HPDE6-E6E7 (cell line): ENCODE results near the gene CDHR2.
"Not testable (repeated sequence)": the region's sequence is repeated elsewhere in the genome, so short reads cannot be mapped to it uniquely, and the experiment has no call there.

Experiments used
- DNase-seq: peaks from one replicate; pipeline ENCODE4 v3.0.0; 2011; ENCODE audit warnings: missing footprints; ENCODE audit errors: extremely low spot score

Gene CDHR2

DNA sequence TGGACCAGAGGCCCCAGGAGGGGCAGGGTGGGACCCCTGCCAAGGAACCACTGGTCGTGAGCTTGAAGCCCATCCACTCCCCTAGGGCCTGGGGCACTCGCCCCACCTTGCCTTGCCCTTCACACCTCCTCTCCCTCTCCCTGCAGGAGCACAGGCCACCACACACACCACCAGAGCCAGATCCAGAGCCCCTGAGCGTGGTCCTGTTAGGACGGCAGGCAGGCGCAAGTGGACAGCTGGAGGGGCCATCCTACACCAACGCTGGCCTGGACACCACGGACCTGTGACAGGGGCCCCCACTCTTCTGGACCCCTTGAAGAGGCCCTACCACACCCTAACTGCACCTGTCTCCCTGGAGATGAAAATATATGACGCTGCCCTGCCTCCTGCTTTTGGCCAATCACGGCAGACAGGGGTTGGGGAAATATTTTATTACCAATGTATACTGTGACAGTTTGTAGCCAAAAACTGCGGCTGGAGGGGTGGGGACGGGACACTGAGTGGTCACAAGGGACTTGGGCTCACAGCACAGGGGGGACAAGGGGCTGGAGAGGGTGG is 46.3 kb downstream of the CDHR2 start:
- DNase-seq = no peak

DNA sequence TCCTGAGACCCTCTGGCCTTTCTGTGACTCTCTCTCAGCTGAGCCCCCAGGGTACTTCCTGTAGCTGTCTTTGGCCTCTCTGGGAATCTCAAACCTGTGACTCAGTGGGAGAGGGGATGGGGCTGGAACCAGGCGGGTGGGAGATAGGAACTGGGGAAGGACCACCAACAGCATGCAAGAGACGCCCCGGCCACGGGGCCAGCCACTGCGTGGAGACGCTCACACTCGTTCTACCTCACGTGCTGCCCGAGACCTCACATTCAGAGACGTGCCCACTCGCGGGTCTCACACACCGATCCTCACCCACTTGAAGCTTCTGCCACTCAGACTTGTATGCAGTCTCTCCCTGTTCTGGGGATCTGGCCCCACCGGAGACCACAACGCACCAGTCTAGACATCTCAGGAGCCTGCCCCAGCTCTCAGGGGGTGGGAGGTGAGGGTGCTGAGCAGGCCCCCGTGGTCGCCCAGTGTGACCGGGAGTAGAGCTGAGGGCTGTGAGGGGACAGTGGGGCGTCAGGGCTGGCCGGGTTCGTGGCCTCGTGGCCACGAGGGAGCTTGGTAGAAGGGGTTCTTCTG is 47.0 kb downstream of the CDHR2 start:
- no peak for DNase-seq

DNA sequence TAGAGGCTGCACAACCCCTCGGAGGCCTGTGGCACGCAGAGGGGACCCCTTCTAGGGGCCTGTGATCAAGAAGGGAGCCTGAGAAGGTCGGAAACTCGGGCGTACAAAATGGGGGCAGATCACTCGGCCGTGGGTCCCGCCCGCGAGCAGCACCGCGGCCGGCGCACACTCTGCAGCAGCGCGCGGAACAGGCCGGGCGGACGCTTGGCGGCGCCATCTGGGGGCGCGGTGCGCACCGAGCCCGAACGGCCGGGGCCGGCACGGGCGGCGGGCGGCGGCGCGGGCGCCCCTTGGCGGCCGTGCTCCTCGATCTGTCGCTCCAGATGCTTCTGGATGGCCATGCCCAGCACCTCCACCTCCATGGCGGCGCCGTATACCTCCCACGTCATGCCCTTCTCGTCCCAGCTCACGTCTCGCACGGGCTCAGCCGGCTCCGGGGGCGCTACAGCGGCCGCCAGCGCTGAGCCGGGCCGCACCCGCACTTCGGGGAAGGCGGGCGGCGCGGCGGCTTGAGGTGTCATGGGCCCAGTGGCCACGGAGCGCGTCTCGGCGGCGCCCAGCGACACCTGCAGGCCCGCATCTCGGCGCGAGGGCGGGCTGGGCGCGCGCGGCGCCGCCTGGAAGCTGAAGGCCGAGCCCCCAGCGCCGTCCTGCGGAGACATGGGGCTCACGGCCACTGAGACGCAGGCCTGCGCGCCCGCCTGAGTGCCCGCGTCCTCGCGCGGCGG is 47.7 kb downstream of the CDHR2 start:
- no peak for DNase-seq

DNA sequence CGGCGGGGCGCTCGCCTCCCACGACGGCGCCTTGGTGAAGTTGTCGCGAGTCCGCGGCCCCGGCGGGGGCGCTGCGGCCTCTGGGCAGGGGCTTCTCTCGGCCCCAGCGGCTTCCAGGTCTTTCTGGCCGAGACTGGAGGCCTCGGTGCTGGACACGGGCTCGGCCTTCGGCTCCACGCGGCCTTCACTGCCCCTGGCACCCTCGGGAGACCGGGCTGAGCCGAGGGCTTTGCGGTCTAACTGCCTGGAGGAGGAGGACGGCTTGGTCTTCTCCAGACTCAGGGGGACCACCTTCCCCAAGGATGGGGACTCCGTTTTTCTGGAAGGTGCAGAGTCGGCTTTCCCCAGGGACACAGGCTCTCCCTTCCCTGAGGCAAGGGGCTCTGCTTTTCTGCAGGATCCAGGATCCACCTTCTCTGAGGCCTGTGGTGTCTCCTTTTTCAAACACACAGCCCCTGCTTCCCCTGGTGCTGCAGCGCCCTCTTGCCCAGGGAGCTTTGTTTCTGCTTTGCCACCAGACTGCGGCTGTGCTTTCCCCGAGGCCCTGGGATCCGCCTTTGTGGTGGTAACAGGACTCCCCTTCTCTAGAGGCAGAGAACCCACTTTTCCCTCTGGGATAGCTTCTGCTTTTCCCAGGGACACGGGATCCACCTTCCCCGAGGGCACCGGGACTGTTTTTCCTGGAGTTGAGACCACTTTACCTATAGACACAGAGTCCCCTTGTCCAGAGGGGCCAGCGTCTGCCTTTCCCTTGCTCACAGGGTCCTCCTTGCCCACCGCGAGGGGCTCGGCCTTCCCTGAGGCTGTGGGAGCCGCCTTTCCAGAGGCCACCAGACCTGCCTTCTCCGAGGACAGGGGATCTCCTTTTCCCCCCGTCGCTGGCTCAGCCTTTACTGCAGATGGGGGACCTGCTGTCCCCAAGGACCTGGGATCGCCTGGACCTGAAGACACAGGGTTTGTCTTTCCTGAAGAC is 48.6 kb downstream of the CDHR2 start:
- no peak for DNase-seq

DNA sequence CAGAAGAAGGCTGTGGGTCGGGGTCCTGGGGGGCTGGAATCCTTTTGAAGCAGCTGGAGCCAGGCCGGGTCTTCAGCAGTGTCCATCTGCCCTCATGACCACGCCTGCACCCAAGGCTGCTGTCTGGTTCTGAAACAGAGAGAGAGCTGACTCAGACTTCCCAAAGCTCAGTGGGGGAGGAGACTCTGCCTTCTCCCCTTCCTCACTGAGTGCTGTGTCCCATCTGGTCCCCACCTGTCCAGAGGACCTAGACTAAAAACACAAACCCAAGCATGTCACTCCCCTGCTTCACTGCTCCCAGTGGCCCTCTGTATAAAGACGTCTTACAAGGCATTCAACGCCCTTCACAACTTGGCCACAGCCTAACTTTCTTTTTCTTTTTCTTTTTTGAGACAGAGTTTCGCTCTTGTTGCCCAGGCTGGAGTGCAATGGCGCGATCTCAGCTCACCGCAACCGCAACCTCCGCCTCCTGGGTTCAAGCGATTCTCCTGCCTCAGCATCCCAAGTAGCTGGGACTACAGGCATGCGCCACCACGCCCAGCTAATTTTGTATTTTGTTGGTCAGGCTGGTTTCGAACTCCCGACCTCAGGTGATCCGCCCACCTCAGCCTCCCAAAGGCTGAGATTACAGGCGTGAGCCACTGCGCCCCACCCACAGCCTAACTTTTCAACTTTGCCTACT is 50.7 kb downstream of the CDHR2 start:
- DNase-seq = not testable (repeated sequence)

DNA sequence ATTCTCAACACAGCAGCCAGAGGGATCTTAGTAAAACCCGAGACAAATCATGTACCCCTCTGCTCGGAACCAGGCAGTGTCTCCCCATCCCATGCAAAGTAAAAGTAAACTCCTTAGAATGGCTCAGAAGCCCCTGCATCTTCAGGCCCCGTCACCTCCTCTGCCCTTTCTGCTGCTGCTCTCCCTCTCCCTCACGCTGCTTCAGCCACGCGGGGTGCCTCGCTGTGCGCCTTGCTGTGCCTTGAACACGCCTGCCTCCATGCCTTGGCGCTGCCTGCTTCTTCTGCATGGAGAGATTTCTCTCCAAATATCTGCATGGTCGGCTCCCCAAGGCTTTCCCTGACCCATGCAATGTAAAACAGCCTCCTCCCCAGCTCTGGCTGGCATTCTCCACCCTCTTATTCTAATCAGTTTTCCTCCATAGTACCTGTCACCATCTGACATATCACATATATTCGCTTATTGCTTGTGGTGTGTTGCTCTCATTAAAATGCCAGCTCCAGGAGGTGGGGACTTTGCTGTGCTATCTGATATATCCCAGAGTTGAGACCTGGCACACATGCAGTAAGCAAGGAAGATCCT is 52.9 kb downstream of the CDHR2 start:
- no peak for DNase-seq

DNA sequence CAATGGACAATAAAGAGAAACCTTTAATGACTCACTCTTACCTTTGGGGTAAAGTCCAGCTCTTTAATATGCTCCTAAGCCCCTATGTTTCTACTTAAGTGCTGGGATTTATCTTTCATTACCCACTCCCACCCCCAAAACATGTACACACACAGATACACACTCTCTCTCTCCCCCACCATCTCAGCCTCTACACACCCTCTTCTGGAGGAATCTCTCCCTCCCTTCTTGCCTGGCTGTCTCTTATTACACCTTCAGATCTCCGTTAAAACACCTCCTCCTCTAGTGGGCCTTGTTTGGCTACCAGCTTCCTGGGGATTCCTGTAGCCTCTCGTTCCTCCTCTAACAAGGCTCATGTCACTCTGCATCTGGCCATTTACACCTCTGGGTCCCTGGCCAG is 53.9 kb downstream of the CDHR2 start:
- no peak for DNase-seq

DNA sequence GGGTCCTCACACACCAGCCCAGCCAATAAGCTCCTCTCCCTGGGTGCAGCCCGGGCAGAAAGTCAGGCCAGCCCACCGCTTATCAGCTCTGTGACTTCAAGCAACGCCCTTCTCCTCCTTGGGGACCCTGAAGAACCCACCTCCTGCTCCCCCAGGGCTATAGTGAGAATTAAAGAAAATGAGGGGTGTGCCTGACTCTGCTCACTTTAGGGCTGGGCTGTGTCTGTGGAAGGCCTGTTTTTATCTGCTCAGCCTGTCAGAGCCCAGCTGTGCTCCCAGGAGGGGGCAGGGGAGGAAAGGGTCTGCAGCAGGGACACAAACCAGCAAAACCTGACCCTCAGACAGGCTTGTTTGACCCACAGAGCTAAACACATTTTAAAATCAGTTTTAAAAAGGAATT is 56.9 kb downstream of the CDHR2 start:
- DNase-seq = no peak

DNA sequence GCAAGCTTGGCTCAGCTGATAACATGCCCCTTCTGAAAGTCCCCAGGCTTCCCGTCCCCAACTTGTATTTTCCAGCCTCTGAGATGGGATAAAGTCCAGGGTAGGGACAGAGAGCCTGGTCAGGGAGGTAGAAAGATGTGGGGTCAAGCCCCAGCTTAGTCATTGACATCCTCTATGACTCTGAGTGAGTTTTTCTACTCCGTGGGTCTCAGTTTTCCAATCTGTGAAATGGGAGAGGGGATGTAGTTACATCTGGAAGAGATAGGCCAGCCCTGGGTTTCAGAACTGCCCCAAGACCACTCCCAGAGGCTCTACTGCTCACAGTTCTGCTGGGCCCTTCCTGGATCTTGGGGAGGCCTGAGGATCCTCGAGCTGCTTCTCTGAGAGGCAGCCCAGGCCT is 57.7 kb downstream of the CDHR2 start:
- DNase-seq = no peak

DNA sequence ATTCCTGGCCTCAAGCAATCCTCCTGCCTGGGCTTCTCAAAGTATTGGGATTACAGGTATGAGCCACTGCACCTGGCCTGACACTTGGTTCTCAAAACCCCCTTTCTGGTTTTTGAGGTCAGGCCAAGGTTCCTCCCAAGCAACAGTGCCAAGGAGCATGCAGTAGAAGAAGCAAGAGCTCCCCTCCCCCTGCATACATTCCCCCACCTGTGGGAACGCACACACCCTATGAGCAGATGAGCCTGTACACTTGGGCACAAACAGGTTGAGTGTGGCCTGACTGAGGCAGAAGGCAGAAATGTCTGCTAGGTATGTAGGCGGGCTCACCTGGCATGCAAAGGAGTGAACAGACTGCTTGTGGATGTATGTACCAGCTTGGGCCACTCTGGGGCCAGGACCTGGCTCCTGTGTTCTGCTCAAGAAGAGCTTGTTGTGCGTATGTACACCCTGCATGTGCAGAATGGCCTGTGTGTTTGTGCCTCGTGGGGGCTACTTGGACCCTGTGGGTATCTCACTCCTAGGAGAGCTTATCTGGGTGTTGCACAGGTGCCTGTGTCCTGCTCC is 59.1 kb downstream of the CDHR2 start:
- DNase-seq = no peak

DNA sequence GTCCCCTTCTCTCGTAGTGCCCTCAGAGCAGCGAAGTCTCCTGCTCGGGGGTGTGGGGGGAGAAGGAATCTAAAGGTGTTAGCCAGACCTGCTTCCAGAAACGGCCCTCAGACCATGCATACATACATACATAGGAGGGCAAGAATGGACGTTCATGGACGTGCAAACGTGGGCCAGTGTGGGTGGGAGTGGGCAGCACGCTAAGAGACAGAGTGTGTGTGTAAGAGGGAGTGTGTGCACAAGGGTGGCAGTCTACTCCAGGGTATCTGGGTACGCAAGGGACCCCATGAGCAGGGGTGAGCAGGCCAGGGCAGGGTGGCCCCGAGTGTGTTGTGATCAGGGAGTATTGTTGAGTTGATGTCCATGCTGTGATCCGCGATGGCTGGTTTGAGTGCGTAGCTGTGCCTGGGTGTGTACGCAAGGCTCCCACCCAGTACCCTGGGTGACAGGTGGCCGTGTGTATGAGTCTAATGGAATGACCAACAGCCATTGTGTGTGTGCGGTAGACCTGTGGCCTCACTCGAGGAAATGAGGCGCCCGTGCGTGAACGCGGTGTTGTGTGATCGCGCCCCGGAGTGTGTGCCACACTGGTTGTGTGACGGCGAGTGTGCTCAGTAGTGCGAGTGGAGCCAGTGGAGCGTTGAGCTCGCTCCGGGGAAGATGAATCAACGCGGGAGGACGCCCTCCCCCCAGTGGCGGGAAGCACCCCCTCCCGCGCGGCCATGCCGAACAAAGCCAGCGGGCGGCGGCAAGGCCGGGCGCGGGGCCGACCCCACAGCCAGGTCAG is 60.0 kb downstream of the CDHR2 start:
- DNase-seq = no peak

DNA sequence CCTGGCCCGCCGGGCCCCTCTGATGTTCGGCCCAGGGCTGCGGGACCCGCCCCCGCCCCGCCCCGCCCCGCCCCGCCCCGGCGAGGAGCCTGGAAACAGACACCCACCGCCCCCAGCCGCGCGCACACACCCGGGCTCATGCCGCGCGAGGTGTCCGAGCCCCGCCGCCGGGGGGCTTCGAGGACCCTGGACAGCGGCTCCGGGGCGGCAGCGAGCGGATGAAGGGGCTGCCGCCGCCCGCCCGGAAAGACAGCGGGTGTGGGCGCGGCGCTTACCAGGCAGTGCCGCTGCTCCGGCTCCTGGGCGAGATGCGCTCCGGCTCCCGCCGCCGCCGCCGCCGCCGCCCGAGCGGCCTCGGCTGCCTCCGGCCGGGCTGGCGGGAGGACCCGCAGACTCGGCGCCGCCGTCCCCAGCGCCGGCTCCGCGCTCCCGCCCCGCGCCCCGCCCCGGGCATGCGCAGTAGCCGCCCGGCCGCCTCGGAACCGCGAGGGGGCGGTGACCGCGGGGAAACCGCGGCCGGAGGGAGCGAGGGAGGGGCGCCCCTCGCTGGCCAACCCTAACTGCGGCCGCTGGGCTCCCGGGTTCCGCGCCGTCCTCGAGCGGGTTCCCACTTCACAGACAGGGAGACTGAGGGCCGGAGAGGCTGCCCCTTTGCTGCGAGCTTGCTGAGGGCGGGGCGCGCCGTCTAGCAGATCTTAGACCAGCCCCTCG is 60.7 kb downstream of the CDHR2 start, which contains the start of gene GPRIN1:
Gene GPRIN1 (minus strand): TSS at position 433 of the 711 bp plus-strand sequence. CDS start 10,322 bp downstream, outside the sequence.
- peak; percentile 77 for DNase-seq

DNA sequence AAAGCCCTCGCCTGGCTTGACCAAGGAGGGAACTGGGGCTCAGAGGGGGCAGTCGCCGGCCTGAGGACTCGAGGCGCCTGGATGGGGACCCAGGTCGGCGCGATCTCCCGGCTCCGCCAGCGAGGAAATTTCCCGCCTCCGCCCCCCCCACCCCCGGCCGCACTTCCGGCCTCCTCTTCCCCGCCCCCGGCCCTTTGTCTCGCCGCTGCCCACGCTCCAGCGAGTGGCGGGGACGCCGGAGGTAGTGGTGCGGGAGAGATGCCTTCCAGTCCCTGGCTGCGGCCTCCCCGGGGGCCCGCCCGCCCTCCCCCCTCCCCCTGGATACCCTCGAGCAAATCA is 61.3 kb downstream of the CDHR2 start:
- DNase-seq = no peak

DNA sequence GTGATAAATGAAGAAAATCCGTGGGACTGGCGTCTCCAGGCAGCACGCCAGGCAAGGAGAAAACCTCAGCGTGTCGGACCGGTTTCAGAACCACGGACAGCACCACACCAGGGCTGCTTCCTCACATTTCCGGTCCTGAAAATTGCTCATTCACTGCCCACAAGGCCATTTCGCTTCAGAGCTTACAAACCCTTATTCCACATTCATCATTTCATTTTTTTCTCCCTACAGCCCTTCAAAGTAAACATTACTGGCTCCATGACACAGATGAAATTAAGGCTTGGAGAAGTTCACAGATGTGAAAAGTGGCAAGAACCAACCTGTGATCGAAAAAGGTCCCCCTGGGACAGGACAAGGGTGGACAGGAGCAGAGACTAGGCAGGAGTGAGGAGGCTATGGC is 62.3 kb downstream of the CDHR2 start:
- DNase-seq = peak; percentile 59

DNA sequence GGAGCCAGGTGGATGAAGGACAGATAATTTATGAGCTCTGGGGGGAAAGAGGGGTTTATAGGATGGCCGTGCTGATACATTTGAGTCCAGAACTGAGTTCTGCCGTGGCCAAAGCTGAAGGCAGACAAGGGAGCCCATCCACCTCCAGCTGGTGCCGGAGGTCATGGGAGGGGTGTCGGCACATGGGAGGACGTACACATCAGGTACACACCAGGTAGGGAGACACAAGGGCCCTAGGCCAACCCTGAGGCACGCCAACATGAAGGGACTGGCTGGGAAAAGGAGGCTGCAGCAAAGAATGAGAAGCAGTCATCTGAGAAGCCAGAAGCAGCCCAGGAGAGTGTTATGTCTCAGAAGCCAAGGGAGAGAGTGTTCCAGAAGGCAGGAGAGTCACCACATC is 62.9 kb downstream of the CDHR2 start:
- DNase-seq = no peak

DNA sequence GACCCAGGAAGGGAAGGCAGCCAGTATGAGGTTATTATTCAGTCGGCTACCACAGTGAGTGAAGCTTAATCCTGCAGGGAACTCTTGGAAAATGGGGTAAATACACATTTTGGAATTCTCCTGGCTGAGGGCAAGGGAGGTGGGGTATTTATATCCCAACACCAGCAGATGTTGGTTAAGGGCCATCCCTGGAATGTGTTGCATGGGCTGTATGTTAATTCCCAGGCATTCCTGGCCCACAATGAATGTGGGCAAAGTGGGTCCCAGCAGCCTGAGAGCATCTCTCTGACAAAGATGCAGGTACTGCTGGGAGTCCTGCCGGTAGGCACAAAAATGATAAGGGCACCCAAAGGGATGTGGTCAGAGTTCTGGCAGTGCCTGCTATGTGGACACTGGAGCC is 63.7 kb downstream of the CDHR2 start:
- no peak for DNase-seq

DNA sequence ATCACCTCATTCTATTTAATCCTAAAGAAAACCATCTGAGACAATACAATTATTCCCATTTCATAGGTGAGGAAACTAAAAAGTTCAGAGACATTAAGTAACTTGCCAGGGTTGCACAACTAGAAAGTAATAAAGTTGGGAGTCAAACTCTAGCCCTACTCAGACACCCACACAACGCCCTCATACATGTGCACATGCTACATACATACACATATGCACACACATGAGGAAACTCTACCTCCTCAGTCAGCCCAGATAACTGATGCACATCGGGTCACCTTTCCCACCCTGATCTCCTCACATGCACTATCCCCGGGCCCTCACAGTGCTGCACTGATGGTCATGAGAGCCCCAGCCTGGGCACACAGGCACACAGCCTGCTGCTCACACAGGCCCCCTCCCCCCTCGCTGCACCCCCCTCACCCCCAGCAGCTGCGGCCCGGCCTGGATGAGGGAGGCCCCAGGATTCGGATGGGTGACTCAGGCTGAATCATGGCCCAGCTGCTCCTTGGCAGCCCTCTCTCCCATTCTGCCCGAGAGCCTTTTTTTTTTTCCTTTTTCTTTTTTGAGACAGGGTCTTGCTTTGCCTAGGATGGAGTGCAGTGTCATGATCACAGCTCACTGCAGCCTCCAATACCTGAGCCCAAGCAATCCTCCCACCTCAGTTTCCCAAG is 65.8 kb downstream of the CDHR2 start:
- peak; percentile 76 for DNase-seq

DNA sequence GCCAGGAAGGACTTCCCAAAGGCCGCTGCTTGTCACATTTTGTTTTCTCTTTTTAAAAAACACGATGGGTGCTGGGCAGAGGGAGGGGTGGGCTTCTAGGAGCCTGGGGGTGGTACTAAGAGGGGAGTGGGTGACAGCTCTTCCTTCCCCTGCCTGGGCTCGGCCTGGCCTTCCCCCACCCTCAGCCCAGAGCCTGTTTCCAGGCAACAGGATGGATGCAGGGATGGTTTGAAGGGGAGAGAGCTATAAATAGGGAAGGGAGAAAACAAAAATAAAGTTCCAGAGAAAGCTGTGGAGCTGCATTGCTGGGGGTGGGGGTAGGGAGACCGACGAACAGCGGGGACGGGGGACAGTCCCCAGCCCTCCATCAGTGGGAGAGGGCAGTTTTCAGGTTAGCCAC is 67.4 kb downstream of the CDHR2 start:
- DNase-seq = no peak

DNA sequence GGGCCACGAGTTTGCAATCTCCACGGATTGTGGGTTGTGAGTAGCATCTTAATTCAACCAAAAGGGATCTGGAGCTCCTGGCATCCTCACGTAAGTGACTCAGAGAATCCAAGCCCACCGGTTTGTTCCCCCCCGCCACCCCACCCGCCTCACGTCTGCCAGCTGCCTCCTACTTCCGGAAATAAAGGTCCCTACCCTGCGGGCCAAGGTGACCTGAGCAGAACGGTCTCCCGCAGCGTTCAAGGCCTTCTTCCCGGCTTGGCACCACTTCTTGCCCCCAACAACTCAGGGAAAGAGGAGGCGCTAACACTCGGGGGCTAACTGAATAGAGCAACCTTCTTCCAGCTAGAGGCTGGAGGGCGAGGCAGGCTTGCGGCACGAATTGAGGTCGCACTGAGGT is 69.6 kb downstream of the CDHR2 start:
- DNase-seq = no peak
